ENCODE data around the gene PER1.

DNA sequence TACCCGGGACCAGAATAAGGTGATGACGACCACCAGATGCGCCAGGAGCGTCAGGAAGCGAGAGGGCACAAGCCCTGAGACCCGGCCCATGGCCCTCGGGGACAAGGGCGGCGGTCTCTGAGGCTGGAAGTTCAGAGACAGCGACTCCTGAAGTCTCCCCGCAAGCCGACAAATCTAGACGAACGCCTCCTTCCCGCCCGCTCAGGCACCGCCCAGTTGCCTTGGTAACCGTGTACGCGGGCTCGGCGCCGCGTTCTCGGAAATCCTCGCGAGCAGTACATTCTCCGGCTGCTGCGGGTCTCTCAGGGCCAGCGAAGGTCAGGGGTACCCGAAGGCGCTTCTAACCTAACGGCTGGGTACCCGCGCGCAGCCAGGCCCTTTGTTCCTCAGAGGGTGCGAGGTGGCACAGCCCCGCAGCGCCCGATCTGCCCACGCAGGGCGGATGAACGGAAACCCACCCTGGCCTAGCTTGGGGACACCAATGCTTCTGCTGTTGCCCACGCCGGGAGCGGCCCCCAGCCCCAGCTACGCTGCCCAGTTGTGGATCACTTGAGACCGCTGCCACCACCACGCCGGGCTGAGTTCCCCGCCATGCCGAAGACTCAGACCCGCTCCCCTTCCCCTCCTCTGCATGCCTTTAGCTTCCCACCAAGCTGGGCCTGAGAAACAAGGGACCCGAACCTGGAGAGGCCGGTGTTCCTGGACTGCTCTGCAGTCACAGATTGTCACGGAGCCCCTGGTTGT is 24.2 kb upstream of the PER1 start, which contains the start of gene TMEM107:
- TF ChIP-seq, protein P1, sequence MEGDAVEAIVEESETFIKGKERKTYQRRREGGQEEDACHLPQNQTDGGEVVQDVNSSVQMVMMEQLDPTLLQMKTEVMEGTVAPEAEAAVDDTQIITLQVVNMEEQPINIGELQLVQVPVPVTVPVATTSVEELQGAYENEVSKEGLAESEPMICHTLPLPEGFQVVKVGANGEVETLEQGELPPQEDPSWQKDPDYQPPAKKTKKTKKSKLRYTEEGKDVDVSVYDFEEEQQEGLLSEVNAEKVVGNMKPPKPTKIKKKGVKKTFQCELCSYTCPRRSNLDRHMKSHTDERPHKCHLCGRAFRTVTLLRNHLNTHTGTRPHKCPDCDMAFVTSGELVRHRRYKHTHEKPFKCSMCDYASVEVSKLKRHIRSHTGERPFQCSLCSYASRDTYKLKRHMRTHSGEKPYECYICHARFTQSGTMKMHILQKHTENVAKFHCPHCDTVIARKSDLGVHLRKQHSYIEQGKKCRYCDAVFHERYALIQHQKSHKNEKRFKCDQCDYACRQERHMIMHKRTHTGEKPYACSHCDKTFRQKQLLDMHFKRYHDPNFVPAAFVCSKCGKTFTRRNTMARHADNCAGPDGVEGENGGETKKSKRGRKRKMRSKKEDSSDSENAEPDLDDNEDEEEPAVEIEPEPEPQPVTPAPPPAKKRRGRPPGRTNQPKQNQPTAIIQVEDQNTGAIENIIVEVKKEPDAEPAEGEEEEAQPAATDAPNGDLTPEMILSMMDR (IDR thresholded peaks at IDR 0.05; ENCODE audit: low read depth, low read length) = no peak
- TF ChIP-seq MYC (IDR thresholded peaks at IDR 0.05; ENCODE audit: low read depth, low read length) = no peak

All from NB4 (cell line).